Loucy (cell line): Measurements from ENCODE around the gene TCTN3.
"Not testable (repeated sequence)": the region's sequence is repeated elsewhere in the genome, so short reads cannot be mapped to it uniquely, and the experiment has no call there.

Source experiments
- H2AFZ ChIP-seq: fragments of 200-600 bp; sonication (generic); 2 replicates; pipeline ENCODE4 v1.6.0; 2016; ENCODE audit warnings: antibody characterized with exemption, mild to moderate bottlenecking, low read length, moderate library complexity
- H3F3A ChIP-seq: fragments of 200-600 bp; 2 replicates; pipeline ENCODE4 v1.6.0; 2016; ENCODE audit warnings: antibody characterized with exemption, low read depth, mild to moderate bottlenecking
- H3K27me3 ChIP-seq: fragments of 200-600 bp; sonication (generic); 2 replicates; pipeline ENCODE4 v1.6.1; 2014; ENCODE audit warnings: low read length, mild to moderate bottlenecking; ENCODE audit not compliant: insufficient read depth, poor library complexity, severe bottlenecking
- H3K36me3 ChIP-seq: fragments of 200-600 bp; sonication (generic); 2 replicates; pipeline ENCODE4 v1.6.1; 2016; ENCODE audit warnings: low read length; ENCODE audit not compliant: insufficient read depth
- H3K4me1 ChIP-seq: fragments of 200-600 bp; sonication (generic); 2 replicates; pipeline ENCODE4 v1.5.1; 2014; ENCODE audit warnings: low read length, mild to moderate bottlenecking; ENCODE audit not compliant: insufficient read depth, poor library complexity, severe bottlenecking
- H3K4me2 ChIP-seq: fragments of 200-600 bp; sonication (generic); 2 replicates; pipeline ENCODE4 v1.6.0; 2014; ENCODE audit warnings: antibody characterized with exemption, low read length, low read depth, mild to moderate bottlenecking; ENCODE audit not compliant: poor library complexity, severe bottlenecking
- H3K4me3 ChIP-seq: fragments of 200-600 bp; sonication (generic); 2 replicates; pipeline ENCODE4 v1.5.1; 2014; ENCODE audit warnings: low read length, mild to moderate bottlenecking, mixed read lengths; ENCODE audit not compliant: poor library complexity, severe bottlenecking
- H3K79me2 ChIP-seq: fragments of 200-600 bp; sonication (generic); 2 replicates; pipeline ENCODE4 v1.6.1; 2014; ENCODE audit warnings: low read length; ENCODE audit not compliant: insufficient read depth
- H3K9ac ChIP-seq: fragments of 200-600 bp; sonication (generic); 2 replicates; pipeline ENCODE4 v1.6.0; 2014; ENCODE audit warnings: mild to moderate bottlenecking, low read depth, low read length, moderate library complexity; ENCODE audit not compliant: poor library complexity, severe bottlenecking
- H3K9me2 ChIP-seq: fragments of 200-600 bp; sonication (generic); replicated peaks from 2 replicates; pipeline ENCODE4 v1.6.1; 2016; ENCODE audit warnings: low read depth, low read length, mixed read lengths
- H3K9me3 ChIP-seq: fragments of 200-600 bp; sonication (generic); 2 replicates; pipeline ENCODE4 v1.6.1; 2014; ENCODE audit warnings: mild to moderate bottlenecking, antibody characterized with exemption, low read length, low read depth; ENCODE audit not compliant: insufficient read depth
- H4K20me1 ChIP-seq: fragments of 200-600 bp; sonication (generic); 2 replicates; pipeline ENCODE4 v1.6.0; 2014; ENCODE audit warnings: antibody characterized with exemption, low read length, mild to moderate bottlenecking; ENCODE audit not compliant: insufficient read depth, poor library complexity, severe bottlenecking
- CTCF ChIP-seq: fragments of 200-600 bp; sonication (generic); conservative IDR thresholded peaks from 2 replicates; pipeline ENCODE4 v1.5.1; 2014; ENCODE audit warnings: mild to moderate bottlenecking, antibody characterized with exemption, low read length
- EZH2phosphoT487 ChIP-seq: fragments of 200-600 bp; IDR thresholded peaks from 2 replicates; pipeline ENCODE4 v1.6.1; 2018; ENCODE audit warnings: antibody characterized with exemption, mild to moderate bottlenecking, moderate library complexity, borderline replicate concordance

Gene TCTN3

GRCh38 chr10:95628786-95629185, 64.9 kb downstream of the TCTN3 start:
- Histone ChIP-seq H3K9ac (no peak overlapping the region), H4K20me1 (no peaks in the 10 kb centered on the region), H3K9me2 (no peaks in the 10 kb centered on the region), H3K4me2 (no peak overlapping the region), H3K9me3 (no peaks in the 10 kb centered on the region), H2AFZ (no peak overlapping the region), H3K79me2 (no peaks in the 10 kb centered on the region), H3K36me3 (peaks cover 91% of the 10 kb centered on the region), H3F3A (no peaks in the 10 kb centered on the region), H3K27me3 (no peaks in the 10 kb centered on the region), H3K4me1 (no peaks in the 10 kb centered on the region), H3K4me3 (no peak overlapping the region)
- TF ChIP-seq EZH2phosphoT487: no peak
- no peak for TF ChIP-seq CTCF

- Histone ChIP-seq H4K20me1 (no peaks in the 10 kb centered on the region), H3K4me2 (no peak overlapping the region), H3K4me3 (no peak overlapping the region), H3K9ac (no peak overlapping the region), H3K9me3 (no peaks in the 10 kb centered on the region), H3F3A (no peaks in the 10 kb centered on the region), H3K79me2 (no peaks in the 10 kb centered on the region), H3K4me1 (no peaks in the 10 kb centered on the region), H3K36me3 (peaks cover 79% of the 10 kb centered on the region), H2AFZ (no peak overlapping the region), H3K9me2 (no peaks in the 10 kb centered on the region), H3K27me3 (no peaks in the 10 kb centered on the region)
- TF ChIP-seq CTCF: no peak
- no peak for TF ChIP-seq EZH2phosphoT487
These were observed 67.2 kb downstream of the TCTN3 start for GRCh38 chr10:95626500-95626899.

GRCh38 chr10:95620415-95620814, 73.3 kb downstream of the TCTN3 start:
- H3K4me2 ChIP-seq, H3K9ac ChIP-seq, H3K9me3 ChIP-seq, H3K79me2 ChIP-seq, H3K27me3 ChIP-seq, H3F3A ChIP-seq, H2AFZ ChIP-seq, H3K4me1 ChIP-seq, H3K4me3 ChIP-seq, H3K9me2 ChIP-seq, H4K20me1 ChIP-seq: not testable (repeated sequence)
- peaks cover 66% of the 10 kb centered on the region for H3K36me3 ChIP-seq

- H3K9ac ChIP-seq: no peak overlapping the region
- H3K4me3 ChIP-seq: no peak overlapping the region
- no peaks in the 10 kb centered on the region for H4K20me1 ChIP-seq
- H3F3A ChIP-seq: no peaks in the 10 kb centered on the region
- no peaks in the 10 kb centered on the region for H3K27me3 ChIP-seq
- no peaks in the 10 kb centered on the region for H3K9me3 ChIP-seq
- H3K4me1 ChIP-seq: no peaks in the 10 kb centered on the region
- no peak overlapping the region for H3K4me2 ChIP-seq
- peaks cover 72% of the 10 kb centered on the region for H3K36me3 ChIP-seq
- no peak overlapping the region for H2AFZ ChIP-seq
- H3K9me2 ChIP-seq: no peaks in the 10 kb centered on the region
- H3K79me2 ChIP-seq: no peaks in the 10 kb centered on the region
- TF ChIP-seq CTCF (no peak), EZH2phosphoT487 (no peak)
These were observed 75.6 kb downstream of the TCTN3 start for GRCh38 chr10:95618101-95618500.
